Left renal pelvis (tissue), 4 donors: Measurements from ENCODE around the gene MAPKBP1. TPM values are rescaled to one million over a fixed set of nuclear protein-coding genes. Genes with fewer than 3 reads are reported as not detected.

Experiments
- DNase-seq, 4 donors: peaks; one replicate each; pipeline ENCODE4 v3.0.0-alpha.2; 2013; ENCODE audit warnings: low read depth in 4 of 4, low spot score in 3 of 4
- polyA plus RNA-seq, 4 donors: library from polyadenylated mRNA; unstranded; fragments of 120-200 nt; gene quantifications; one replicate each; pipeline ENCODE4 v1.2.1, GENCODE V29; 2013; ENCODE audit not compliant: insufficient read length in 4 of 4

The MAPKBP1 gene
- polyA plus RNA-seq, 4 donors, result 10.1 to 19.1 (median 14.0) TPM

DNA sequence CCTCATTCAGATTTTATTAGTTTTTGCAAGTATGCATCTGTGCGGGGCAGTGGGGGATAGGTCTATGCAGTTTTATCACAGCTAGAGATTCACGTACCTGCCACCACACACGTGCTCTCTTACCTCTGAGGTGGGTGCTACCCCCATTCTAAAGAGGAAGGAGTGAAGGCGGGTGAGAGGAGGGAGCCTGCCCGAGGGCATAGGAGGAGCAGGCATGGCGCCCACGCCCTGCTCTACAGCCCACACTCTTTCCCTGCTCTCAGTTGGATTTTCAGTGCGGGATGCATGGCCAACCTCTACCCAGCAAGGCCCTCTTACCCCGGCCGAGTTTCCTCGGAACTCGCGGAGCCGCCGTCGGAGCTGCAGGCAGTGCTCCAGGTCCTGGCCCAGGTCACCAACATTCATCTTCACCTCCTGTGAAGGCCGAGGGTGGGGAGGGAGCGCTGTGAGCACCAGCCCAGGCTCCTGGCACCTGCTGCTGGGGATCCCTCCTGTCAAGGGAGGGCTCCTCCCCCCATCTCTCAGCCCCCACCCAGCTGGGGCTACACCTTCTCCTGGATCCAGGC is 91.3 kb downstream of the MAPKBP1 start:
- no peak for DNase-seq

DNA sequence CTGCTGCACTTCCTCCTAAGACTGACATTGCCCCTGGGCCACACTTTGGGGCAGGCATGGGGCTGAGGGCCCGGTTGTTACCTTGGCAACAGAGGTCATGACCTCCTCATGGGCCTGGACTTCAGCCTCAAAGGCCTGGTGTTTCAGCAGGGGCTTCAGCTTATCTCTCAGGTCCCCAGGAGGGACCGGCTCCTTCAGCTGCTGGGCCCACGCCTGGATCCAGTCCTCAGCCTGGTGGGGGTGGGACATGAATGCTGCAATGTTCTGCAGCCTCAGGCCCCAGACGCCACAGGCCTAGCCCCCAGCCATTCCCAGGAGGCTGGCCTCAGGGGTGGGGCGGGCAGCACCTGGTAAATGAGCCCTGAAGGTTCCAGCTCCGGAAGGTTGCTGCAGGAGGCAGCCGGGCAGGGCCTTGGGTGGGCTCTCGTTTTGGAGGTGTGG is 92.0 kb downstream of the MAPKBP1 start:
- no peak for DNase-seq

DNA sequence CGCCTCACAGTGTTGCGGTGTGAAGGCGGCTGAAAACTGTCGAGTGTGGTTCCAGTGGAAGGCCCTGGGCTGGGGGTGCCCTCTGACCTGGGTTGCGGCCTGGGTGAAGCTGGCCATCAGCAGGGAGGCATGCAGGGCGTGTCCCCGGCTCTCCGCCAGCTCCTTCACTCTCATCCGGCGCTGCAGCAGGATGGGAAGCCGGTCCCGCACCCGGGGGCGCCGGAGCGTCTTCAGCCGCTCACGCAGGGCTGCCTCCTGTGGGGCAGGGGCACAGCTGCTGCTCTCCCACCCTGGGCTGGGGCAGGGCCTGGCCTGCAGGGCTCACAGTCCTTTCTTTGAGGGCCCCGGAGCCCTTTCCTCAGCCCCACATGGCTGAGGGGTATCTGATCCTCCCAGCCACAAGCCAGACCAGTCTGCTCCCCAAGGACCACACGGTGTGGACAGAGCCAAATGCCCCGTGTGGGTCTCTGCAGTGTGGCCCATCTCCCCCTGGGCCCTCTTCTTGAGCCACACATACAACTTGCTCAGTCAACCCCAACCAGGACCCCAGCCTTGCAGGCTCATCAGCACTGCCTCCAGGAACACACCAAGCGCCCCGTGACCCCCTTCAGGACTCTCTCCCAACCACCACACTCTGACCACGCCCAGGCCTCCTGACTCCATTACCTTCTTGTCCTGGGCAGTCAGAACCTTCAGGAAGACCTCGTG is 92.7 kb downstream of the MAPKBP1 start:
- no peak for DNase-seq

DNA sequence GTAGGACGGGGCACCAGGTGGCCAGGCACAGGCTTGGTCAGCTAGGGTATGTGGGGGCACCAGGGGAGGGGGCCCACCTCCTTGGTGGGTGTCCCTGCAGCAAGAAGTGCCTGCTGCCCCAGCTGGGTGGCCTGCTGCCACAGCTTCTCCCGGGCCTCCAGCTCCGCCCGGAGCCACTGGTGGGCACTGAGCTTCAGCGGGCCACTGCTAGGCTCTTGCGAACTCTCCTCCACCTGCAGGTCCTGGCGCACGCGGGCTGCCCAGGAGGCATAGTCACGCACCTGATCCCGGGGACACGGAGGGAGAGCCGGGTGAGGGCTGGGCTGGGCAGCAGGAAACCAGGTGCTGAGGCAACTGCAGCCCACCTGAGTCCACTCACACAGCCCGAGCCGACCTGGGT is 94.0 kb downstream of the MAPKBP1 start:
- no peak for DNase-seq

DNA sequence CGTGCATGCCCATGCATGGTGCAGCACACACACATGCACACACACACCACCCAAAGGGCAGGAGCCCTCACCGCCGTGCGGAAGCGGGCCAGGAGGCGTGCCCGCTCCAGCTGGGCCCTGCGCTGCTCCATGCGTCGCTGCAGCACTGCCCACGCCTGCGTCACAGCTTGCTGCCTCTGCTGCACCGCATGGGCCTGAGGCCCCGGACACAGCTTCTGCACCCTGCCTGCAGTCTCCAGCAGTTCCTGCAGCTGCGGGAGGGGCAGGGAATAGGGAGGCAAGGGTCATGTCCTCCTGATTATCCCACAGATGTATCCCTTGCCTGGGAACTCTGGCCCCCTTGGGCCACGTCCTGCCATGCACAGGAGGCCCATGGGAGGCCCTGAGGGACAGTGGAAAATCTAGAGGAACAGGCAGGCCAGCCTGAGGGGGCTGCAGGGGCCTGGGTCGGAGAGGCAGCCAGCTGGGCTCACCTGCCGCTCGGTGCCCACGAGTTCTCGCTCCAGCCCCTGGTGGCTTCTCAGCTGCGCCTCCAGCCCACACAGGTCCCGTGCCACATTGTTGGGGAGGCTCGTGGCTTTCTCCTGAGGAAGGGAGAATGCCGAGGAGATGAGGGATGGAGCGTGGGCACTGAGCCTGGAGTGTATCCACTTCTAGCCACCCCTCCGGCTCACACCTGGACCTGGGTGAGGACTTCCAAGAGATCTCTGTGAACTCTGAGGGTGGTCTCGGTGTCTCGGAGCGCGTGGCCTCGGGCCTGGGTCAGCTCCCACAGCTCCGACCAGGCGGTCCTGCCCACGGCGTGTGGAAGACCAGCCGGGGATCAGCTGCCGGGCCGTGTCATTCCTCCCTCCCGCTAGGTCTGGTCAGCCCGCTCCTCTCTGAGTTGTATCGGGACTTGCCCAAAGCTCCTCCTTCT is 95.7 kb downstream of the MAPKBP1 start:
- no peak for DNase-seq

DNA sequence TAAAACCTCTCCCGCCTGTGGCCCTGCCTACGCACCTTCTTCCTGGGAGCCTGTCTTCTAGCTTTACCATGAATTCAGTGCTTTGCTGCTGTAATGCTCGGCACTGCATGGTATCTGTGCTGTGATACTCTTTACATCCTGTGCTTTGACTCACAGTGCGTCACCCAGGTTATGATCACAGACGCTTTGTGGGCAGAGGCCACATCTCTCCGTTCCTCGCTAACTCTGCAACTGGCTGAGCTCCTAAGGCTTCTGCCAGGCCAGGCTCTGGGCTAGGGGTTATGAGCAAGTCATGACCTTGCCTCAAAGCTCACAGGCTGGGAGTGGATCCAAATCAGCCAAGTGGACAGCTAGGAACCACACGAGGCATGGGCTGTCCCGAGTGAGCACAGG is 96.4 kb downstream of the MAPKBP1 start:
- no peak for DNase-seq

DNA sequence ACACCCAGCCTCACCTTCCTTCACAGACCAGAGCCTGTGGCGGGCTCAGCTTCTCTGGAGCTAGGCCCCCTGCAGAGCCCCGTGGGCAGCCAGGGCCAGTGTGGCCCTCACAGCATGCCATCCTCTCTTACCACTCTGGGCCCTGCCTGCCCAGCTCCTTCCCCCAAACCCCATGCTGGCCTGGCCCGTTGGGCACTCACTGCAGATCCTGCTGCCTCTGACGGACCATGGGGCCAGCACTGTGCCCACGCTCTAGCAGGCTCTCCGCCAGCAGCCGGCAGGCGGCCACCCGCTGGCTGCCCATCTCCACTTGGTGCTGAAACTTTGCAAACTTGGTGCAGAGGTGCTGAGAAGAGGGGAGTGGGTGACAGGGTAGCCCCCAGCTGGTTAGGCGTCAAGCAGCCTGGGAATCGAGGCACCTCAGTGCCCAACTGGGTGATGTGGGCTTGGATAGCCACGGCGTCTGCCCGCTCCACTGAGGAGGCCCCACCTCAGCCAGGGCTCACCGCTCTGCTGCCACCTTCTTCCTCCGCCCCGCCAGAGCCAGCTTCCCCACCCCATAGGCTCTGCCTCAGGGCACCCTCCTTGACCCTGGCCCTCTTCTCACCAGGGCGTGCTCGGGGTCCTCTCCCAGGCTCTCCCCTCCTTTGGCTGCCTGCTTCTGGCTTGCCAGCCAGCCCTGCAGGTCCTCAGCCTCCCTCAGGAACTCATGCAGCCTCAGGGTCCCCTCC is 97.1 kb downstream of the MAPKBP1 start:
- no peak for DNase-seq

DNA sequence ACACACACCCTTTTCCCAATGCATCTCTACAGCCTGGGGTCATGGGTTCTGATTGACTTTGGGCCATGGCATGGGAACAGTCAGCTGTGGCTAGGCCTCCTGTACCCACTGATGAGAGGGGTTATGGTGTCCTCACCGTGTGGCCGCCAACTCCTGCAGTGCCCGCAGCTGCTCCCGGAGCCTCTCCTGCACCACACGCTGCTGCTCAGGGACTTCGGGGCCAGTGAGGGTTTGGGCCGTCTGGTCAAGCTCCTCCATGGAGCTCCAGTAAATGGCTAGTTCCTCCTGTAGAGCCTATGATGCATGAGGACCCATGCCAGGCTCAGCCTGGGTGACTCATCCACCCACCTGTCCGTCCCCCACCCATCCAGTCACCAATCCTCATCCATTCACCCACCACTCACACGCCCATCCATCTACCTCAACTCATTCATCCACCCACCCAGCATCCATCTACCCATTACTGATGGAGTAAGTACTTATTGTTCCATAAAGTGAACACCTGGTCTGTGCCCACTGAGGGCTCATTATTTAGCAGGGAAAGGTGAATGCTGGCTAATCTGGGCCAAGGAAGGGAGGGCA is 98.0 kb downstream of the MAPKBP1 start:
- no peak for DNase-seq

DNA sequence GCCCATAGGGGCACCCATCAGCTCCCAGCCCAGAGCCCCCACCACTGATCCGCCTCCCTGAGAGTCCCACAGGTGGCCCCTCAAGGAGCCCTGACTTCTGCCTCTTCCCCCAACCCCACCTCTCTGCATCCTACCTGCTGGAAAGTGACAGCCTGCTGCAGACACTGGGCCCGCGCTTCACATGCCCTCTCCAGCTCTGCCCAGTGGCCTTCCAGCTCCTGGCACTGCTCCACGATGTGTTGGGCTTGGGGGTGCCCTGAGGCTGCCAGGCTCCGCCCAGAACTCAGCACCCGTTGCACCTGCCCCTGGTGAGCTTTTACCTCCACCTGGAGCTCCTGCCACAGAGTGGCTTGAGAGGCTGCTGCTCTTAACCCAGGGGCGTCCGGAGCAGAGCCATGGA is 99.4 kb downstream of the MAPKBP1 start:
- DNase-seq, result no peak

DNA sequence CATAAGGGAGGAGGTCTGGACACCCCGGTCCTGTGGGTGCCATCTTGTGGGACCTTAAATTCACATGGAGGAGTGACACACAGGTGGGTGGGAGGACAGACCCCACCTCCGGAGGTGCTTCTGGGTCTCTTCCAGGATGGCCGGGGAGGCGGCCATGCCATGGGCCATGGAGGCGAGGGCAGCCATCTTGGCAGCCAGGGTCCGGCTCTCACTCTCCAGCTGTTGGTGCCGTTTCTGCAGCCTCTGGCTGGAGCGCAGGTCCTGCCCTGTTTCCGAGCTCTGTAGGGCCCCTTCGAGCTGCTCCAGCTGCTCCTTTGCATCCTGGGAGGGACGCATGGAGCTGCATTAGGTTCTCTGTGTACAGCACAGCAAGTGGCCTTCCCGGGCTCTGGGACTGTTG is 100.5 kb downstream of the MAPKBP1 start:
- no peak for DNase-seq

DNA sequence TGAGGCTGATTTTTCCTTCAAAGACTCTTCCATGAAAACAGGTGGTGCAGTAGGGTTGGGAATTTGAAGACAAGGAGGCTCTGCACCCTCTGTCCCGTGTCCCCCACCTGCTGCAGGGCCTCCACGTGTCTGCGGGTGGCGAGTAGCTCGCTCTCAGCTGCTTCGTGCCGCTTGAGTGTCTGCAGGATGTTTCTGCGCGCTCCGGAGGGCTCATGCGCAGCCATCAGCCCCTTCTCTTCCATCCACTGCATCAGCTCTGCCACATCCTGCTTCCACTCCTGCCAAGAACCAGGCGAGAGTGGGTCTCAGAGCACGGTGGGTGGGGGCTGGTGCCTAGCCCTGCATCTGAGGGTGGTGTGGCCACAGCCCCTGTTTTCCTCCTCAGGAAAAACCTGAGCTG is 101.7 kb downstream of the MAPKBP1 start:
- no peak for DNase-seq

DNA sequence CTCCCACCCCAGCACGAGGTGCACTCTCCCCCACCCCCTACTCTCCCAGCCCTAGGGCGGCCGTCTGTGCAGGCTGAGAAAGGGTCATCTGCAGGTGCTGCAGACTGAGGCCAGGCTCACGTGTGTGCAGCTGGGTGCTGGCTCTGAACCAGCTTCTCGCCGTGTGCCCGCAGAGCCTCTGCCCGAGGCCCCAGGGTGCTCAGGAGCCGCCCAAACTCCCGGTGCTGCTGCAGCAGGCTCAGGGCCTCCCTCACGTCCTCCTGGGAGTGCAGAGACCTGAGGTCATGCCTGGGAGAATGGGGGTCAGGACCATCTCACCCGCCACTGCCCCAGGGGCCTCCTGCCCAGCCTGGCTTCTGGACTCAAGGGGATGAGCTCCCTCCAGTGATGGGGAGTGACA is 102.4 kb downstream of the MAPKBP1 start:
- no peak for DNase-seq

Other genes with a start within 250 kb of the MAPKBP1 start
- 10 to 100 TPM; 20.2 to 38.9 (median 32.2) TPM for gene RPAP1, start 230.2 kb upstream of the MAPKBP1 start, polyA plus RNA-seq
- gene TYRO3, start 215.3 kb upstream of the MAPKBP1 start, polyA plus RNA-seq, result 100 to 1,000 TPM in 3 of 4 donors, 10 to 100 TPM in 1; 79.4 to 162 (median 138) TPM
- 10 to 100 TPM; 26.8 to 37.2 (median 34.3) TPM for gene MGA, start 114.1 kb upstream of the MAPKBP1 start, polyA plus RNA-seq
- gene JMJD7, start 53.6 kb downstream of the MAPKBP1 start, polyA plus RNA-seq, result 10 to 100 TPM in 3 of 4 donors, 1 to 10 TPM in 1; 9.1 to 13.3 (median 12.4) TPM
- 10 to 100 TPM in 2 of 4 donors, 1 to 10 TPM in 2; 8.5 to 21.3 (median 10.3) TPM for gene PLA2G4B, start 64.4 kb downstream of the MAPKBP1 start, polyA plus RNA-seq
- 1 to 10 TPM; 1.3 to 3.6 (median 2.6) TPM for gene SPTBN5, start 119.6 kb downstream of the MAPKBP1 start, polyA plus RNA-seq
- gene EHD4, start 198.1 kb downstream of the MAPKBP1 start, polyA plus RNA-seq, result 10 to 100 TPM in 3 of 4 donors, 1 to 10 TPM in 1; 8.7 to 20.5 (median 16.4) TPM
- not detected for gene PLA2G4E, start 246.6 kb downstream of the MAPKBP1 start, polyA plus RNA-seq